Measurements from ENCODE around the gene ADAMTS5. TPM values are rescaled to one million over a fixed set of nuclear protein-coding genes. Genes with fewer than 3 reads are reported as not detected.

ADAMTS5 gene
- total and polyA plus RNA-seq, 3 experiments from 2014 or later: not detected

Other genes with a start within 250 kb of the ADAMTS5 start
- gene ADAMTS1, start 121.7 kb downstream of the ADAMTS5 start, total RNA-seq: not detected
- gene ADAMTS1, start 121.7 kb downstream of the ADAMTS5 start, polyA plus RNA-seq: 0.87 TPM